Stimulated activated CD8-positive, alpha-beta memory T cell treated with anti-CD3 and anti-CD28 coated beads, Interleukin-2, amount 100 ng/mL, for 48 hours (primary cell): ENCODE results near the gene TMEM53.

Experiments used
- DNase-seq, 2 donors: peaks; one replicate each; pipeline ENCODE4 v3.0.0-alpha.2; 2020; ENCODE audit warnings: low read depth in 2 of 2

TMEM53 gene

GRCh38 chr1:44628962-44629756, 45.1 kb downstream of the TMEM53 start:
- no peak for DNase-seq

- DNase-seq: no peak
Observed at GRCh38 chr1:44625348-44625747, 48.9 kb downstream of the TMEM53 start.

GRCh38 chr1:44624268-44624901, 49.9 kb downstream of the TMEM53 start:
- no peak for DNase-seq

- DNase-seq: no peak
Observed at GRCh38 chr1:44621841-44622286, 52.4 kb downstream of the TMEM53 start.

GRCh38 chr1:44620072-44620471, 54.2 kb downstream of the TMEM53 start:
- DNase-seq: no peak

- DNase-seq: no peak
Observed at GRCh38 chr1:44619261-44619900, 54.9 kb downstream of the TMEM53 start.

GRCh38 chr1:44617703-44618029, 56.6 kb downstream of the TMEM53 start:
- no peak for DNase-seq

- no peak for DNase-seq
Observed at GRCh38 chr1:44616991-44617702, 57.1 kb downstream of the TMEM53 start.

- DNase-seq: no peak
Observed at GRCh38 chr1:44616284-44616990, 57.8 kb downstream of the TMEM53 start.

GRCh38 chr1:44613941-44614340, 60.3 kb downstream of the TMEM53 start:
- DNase-seq: no peak

GRCh38 chr1:44611866-44612265, 62.4 kb downstream of the TMEM53 start:
- no peak for DNase-seq

- DNase-seq: no peak
Observed at GRCh38 chr1:44611419-44611818, 62.9 kb downstream of the TMEM53 start.

GRCh38 chr1:44610527-44611148, 63.6 kb downstream of the TMEM53 start:
- DNase-seq: no peak

- no peak for DNase-seq
Observed at GRCh38 chr1:44609768-44610526, 64.3 kb downstream of the TMEM53 start.

GRCh38 chr1:44609412-44609767, 64.9 kb downstream of the TMEM53 start:
- no peak for DNase-seq

- DNase-seq: no peak
Observed at GRCh38 chr1:44608141-44608540, 66.1 kb downstream of the TMEM53 start.

GRCh38 chr1:44606701-44607281, 67.5 kb downstream of the TMEM53 start:
- DNase-seq: no peak

- DNase-seq: no peak
Observed at GRCh38 chr1:44605914-44606615, 68.2 kb downstream of the TMEM53 start.

- DNase-seq: no peak
Observed at GRCh38 chr1:44604157-44604955, 69.9 kb downstream of the TMEM53 start.
